T-helper 1 cell treated with Interleukin-12 subunit alpha and Interleukin-12 subunit beta and Interleukin-4 antibody, amounts not matched to agents 30 μg/mL and 1 μg/mL, for 36 hours (primary cell): Measurements from ENCODE around the gene KIF3B.
"Not testable (repeated sequence)": the region's sequence is repeated elsewhere in the genome, so short reads cannot be mapped to it uniquely, and the experiment has no call there.

Experiments
- H3K27ac Mint-ChIP-seq: one replicate; pipeline ENCODE4 v1.8.0; 2021; ENCODE audit warnings: mild to moderate bottlenecking, mixed read lengths
- H3K27me3 Mint-ChIP-seq: one replicate; pipeline ENCODE4 v1.8.0; 2021; ENCODE audit warnings: low read depth, mixed read lengths
- H3K36me3 Mint-ChIP-seq: one replicate; pipeline ENCODE4 v1.8.0; 2021; ENCODE audit warnings: low read depth, mixed read lengths
- H3K4me1 Mint-ChIP-seq: one replicate; pipeline ENCODE4 v1.8.0; 2021; ENCODE audit warnings: low read depth, mixed read lengths
- H3K4me3 Mint-ChIP-seq: one replicate; pipeline ENCODE4 v1.8.0; 2021; ENCODE audit warnings: mild to moderate bottlenecking, moderate library complexity, mixed read lengths
- H3K9me3 Mint-ChIP-seq: one replicate; pipeline ENCODE4 v1.8.0; 2021; ENCODE audit warnings: mixed read lengths

The KIF3B gene

GRCh38 chr20:32378461-32378860 lies 101.0 kb downstream of the KIF3B start:
- no peak overlapping the region for H3K27ac Mint-ChIP-seq
- H3K4me3 Mint-ChIP-seq: no peak overlapping the region
- H3K4me1 Mint-ChIP-seq: peaks cover 7% of the 10 kb centered on the region
- peaks cover 13% of the 10 kb centered on the region for H3K36me3 Mint-ChIP-seq
- H3K27me3 Mint-ChIP-seq: no peaks in the 10 kb centered on the region
- no peaks in the 10 kb centered on the region for H3K9me3 Mint-ChIP-seq

- not testable (repeated sequence) for H3K9me3 Mint-ChIP-seq, H3K27me3 Mint-ChIP-seq, H3K4me3 Mint-ChIP-seq, H3K27ac Mint-ChIP-seq
- peaks cover 13% of the 10 kb centered on the region for H3K36me3 Mint-ChIP-seq
- H3K4me1 Mint-ChIP-seq: peaks cover 20% of the 10 kb centered on the region
These were observed 102.6 kb downstream of the KIF3B start for GRCh38 chr20:32380037-32380436.

- peaks cover 26% of the 10 kb centered on the region for H3K4me1 Mint-ChIP-seq
- no peaks in the 10 kb centered on the region for H3K27me3 Mint-ChIP-seq
- no peak overlapping the region for H3K4me3 Mint-ChIP-seq
- H3K9me3 Mint-ChIP-seq: no peaks in the 10 kb centered on the region
- H3K36me3 Mint-ChIP-seq: peaks cover 15% of the 10 kb centered on the region
- H3K27ac Mint-ChIP-seq: no peak overlapping the region
These were observed 103.3 kb downstream of the KIF3B start for GRCh38 chr20:32380745-32381144.

- no peaks in the 10 kb centered on the region for H3K27me3 Mint-ChIP-seq
- no peaks in the 10 kb centered on the region for H3K9me3 Mint-ChIP-seq
- no peak overlapping the region for H3K27ac Mint-ChIP-seq
- peaks cover 15% of the 10 kb centered on the region for H3K36me3 Mint-ChIP-seq
- H3K4me3 Mint-ChIP-seq: no peak overlapping the region
- peaks cover 38% of the 10 kb centered on the region for H3K4me1 Mint-ChIP-seq
These were observed 104.9 kb downstream of the KIF3B start for GRCh38 chr20:32382102-32382950.

- not testable (repeated sequence) for H3K9me3 Mint-ChIP-seq, H3K27me3 Mint-ChIP-seq, H3K27ac Mint-ChIP-seq, H3K4me3 Mint-ChIP-seq
- Mint-ChIP-seq H3K4me1 (peaks cover 40% of the 10 kb centered on the region), H3K36me3 (peaks cover 10% of the 10 kb centered on the region)
These were observed 106.0 kb downstream of the KIF3B start for GRCh38 chr20:32383441-32383840.
